Measurements from ENCODE around the gene ATG16L2.
"Not testable (repeated sequence)": the region's sequence is repeated elsewhere in the genome, so short reads cannot be mapped to it uniquely, and the experiment has no call there.

ATG16L2 gene

DNA sequence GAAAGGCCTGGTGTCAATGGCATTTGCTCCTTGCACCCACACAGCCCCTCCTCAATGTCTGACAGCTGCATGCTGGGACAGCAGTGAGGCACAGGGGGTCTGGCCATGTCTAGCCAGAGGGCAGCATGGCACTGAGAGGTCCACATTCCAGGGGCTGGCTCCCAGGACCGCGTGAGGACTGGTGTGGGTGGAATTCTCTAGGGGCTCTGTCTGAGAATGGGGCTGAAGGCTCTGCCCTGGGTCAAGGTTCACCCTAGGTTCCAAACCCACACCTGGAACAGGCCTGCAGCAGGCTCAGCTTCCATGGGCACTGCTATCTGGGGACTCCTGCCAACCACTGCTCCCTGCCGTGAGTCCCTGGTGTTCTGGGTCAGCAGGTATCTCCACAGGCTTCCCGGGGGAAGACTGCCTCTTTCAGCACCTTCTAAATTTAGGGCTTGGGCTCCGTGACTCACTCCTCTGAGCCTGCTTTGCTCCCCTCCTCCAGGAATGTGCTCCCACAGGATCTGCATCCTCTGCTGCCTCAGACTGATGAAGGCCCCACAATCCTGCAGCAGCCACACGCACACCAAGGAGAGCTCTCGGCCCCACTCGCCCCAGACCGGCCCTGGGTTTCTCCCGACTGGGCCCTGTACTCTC is 24.6 kb upstream of the ATG16L2 start:
- Histone ChIP-seq H3K9me2 (ENCODE audit: low read depth, low read length) (no peaks in the 10 kb centered on the region), H3K4me2 (ENCODE audit: low read length) (no peak overlapping the region), H3K27me3 (ENCODE audit: insufficient read depth, low read length) (no peaks in the 10 kb centered on the region), H4K20me1 (ENCODE audit: insufficient read depth, low read length) (no peaks in the 10 kb centered on the region), H3K27ac (ENCODE audit: low read depth, low read length, poor library complexity, severe bottlenecking) (no peak overlapping the region), H3K4me3 (ENCODE audit: low read depth, low read length, poor library complexity, severe bottlenecking) (no peak overlapping the region), H3K4me1 (ENCODE audit: insufficient read depth, low read length, severe bottlenecking) (peaks cover 31% of the 10 kb centered on the region), H3K36me3 (ENCODE audit: insufficient read depth, low read length) (no peaks in the 10 kb centered on the region), H2AFZ (ENCODE audit: low read length) (no peak overlapping the region), H3K9ac (ENCODE audit: low read length) (no peak overlapping the region), H3F3A (ENCODE audit: insufficient read depth, low read length) (no peaks in the 10 kb centered on the region), H3K79me2 (ENCODE audit: insufficient read depth, low read length) (no peaks in the 10 kb centered on the region), H3K9me3 (ENCODE audit: low read length) (no peaks in the 10 kb centered on the region)
- TF ChIP-seq, protein P1, sequence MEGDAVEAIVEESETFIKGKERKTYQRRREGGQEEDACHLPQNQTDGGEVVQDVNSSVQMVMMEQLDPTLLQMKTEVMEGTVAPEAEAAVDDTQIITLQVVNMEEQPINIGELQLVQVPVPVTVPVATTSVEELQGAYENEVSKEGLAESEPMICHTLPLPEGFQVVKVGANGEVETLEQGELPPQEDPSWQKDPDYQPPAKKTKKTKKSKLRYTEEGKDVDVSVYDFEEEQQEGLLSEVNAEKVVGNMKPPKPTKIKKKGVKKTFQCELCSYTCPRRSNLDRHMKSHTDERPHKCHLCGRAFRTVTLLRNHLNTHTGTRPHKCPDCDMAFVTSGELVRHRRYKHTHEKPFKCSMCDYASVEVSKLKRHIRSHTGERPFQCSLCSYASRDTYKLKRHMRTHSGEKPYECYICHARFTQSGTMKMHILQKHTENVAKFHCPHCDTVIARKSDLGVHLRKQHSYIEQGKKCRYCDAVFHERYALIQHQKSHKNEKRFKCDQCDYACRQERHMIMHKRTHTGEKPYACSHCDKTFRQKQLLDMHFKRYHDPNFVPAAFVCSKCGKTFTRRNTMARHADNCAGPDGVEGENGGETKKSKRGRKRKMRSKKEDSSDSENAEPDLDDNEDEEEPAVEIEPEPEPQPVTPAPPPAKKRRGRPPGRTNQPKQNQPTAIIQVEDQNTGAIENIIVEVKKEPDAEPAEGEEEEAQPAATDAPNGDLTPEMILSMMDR (IDR thresholded peaks at IDR 0.05; ENCODE audit: low read length), result no peak
- no peak for TF ChIP-seq EZH2 (IDR thresholded peaks at IDR 0.05; ENCODE audit: borderline replicate concordance, low read length)

DNA sequence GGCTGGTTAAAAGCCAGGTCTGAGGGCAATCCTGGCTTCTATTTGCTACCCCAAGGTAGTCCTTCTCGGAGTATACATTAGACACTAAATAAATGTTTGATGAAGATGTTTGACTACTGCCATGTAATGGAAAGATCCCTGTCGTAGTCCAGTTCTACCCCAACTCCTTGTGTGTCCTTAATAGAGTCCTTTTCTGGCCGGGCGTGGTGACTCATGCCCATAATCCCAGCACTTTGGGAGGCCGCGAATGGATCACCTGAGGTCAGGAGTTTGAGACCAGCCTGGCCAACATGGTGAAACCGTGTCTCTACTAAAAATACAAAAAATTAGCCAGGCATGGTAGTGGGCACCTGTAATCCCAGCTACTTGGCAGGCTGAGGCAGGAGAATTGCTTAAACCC is 23.0 kb upstream of the ATG16L2 start:
- H3K9me2 ChIP-seq (ENCODE audit: low read depth, low read length); H3K9ac ChIP-seq (ENCODE audit: low read length); H3K4me3 ChIP-seq (ENCODE audit: low read depth, low read length, poor library complexity, severe bottlenecking); H2AFZ ChIP-seq (ENCODE audit: low read length); H4K20me1 ChIP-seq (ENCODE audit: insufficient read depth, low read length); H3K4me2 ChIP-seq (ENCODE audit: low read length); H3K79me2 ChIP-seq (ENCODE audit: insufficient read depth, low read length); H3K9me3 ChIP-seq (ENCODE audit: low read length); H3K27ac ChIP-seq (ENCODE audit: low read depth, low read length, poor library complexity, severe bottlenecking); H3F3A ChIP-seq (ENCODE audit: insufficient read depth, low read length); H3K36me3 ChIP-seq (ENCODE audit: insufficient read depth, low read length); H3K27me3 ChIP-seq (ENCODE audit: insufficient read depth, low read length): not testable (repeated sequence)
- H3K4me1 ChIP-seq (ENCODE audit: insufficient read depth, low read length, severe bottlenecking), result peaks cover 40% of the 10 kb centered on the region

DNA sequence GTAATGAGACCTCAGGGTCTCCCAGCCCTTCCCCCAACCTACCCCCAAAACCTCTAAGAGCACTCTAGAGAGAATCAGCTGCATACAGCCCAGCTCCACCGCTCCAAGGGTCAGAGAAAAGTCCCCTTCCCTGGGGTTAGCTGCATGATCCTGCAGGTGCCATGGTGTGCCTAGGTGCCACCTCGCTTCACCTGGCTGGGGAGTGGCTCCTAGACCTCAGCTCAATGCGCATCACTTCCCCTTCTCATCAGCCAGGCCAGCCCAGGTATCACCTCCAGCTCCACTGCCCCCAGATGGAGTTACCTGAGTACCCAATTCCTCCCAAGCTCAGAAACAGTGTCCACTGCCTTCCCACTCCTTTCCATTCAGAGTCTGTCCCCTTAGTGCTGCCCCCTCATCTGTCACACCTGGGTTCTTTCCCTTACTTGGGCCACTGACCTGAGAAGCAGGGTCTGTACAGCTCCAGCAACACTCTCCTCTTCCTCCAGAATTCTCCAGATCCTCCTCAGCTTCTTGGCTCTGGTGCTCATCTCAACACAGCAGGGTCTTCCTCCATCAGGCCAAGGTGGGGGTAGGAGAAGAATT is 21.7 kb upstream of the ATG16L2 start:
- H3K36me3 ChIP-seq (ENCODE audit: insufficient read depth, low read length), result no peaks in the 10 kb centered on the region
- H3F3A ChIP-seq (ENCODE audit: insufficient read depth, low read length), result no peaks in the 10 kb centered on the region
- no peaks in the 10 kb centered on the region for H4K20me1 ChIP-seq (ENCODE audit: insufficient read depth, low read length)
- peak overlapping the region; percentile 39; the same call in 1 of the 2 replicates for H3K9ac ChIP-seq (ENCODE audit: low read length)
- no peaks in the 10 kb centered on the region for H3K79me2 ChIP-seq (ENCODE audit: insufficient read depth, low read length)
- peak overlapping the region; percentile 65 for H3K4me2 ChIP-seq (ENCODE audit: low read length)
- H3K27me3 ChIP-seq (ENCODE audit: insufficient read depth, low read length), result no peaks in the 10 kb centered on the region
- no peaks in the 10 kb centered on the region for H3K9me3 ChIP-seq (ENCODE audit: low read length)
- H3K4me3 ChIP-seq (ENCODE audit: low read depth, low read length, poor library complexity, severe bottlenecking), result peak overlapping the region; percentile 68
- peaks cover 35% of the 10 kb centered on the region for H3K4me1 ChIP-seq (ENCODE audit: insufficient read depth, low read length, severe bottlenecking)
- TF ChIP-seq EZH2 (IDR thresholded peaks at IDR 0.05; ENCODE audit: borderline replicate concordance, low read length), result no peak
- TF ChIP-seq, protein P1 (IDR thresholded peaks at IDR 0.05; ENCODE audit: low read length), result no peak
- H3K9me2 ChIP-seq (ENCODE audit: low read depth, low read length), result no peaks in the 10 kb centered on the region
- no peak overlapping the region for H2AFZ ChIP-seq (ENCODE audit: low read length)
- H3K27ac ChIP-seq (ENCODE audit: low read depth, low read length, poor library complexity, severe bottlenecking), result peak overlapping the region; percentile 56

DNA sequence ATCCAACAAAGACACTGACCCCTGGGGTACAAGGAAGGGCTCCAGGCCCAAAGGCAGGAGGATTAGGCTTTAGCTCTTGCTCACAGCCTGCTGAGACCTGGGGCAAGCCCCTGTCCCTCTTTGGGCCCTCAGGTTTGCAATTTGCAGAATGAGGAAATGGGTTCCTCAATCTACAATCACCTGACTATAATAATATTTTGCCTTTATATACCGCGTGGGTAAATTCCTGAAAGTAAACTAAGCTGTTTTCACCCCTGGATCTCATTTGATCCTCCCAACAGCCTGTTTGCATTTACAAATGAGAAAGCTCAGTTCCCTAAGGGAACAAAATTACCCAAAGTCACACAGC is 21.2 kb upstream of the ATG16L2 start:
- H4K20me1 ChIP-seq (ENCODE audit: insufficient read depth, low read length), result no peaks in the 10 kb centered on the region
- TF ChIP-seq, protein P1 (IDR thresholded peaks at IDR 0.05; ENCODE audit: low read length), result no peak
- no peak for TF ChIP-seq EZH2 (IDR thresholded peaks at IDR 0.05; ENCODE audit: borderline replicate concordance, low read length)
- H3K4me3 ChIP-seq (ENCODE audit: low read depth, low read length, poor library complexity, severe bottlenecking), result peak overlapping the region; percentile 68
- no peaks in the 10 kb centered on the region for H3K9me2 ChIP-seq (ENCODE audit: low read depth, low read length)
- H3K4me1 ChIP-seq (ENCODE audit: insufficient read depth, low read length, severe bottlenecking), result peaks cover 32% of the 10 kb centered on the region
- no peaks in the 10 kb centered on the region for H3K79me2 ChIP-seq (ENCODE audit: insufficient read depth, low read length)
- no peaks in the 10 kb centered on the region for H3K9me3 ChIP-seq (ENCODE audit: low read length)
- no peaks in the 10 kb centered on the region for H3K27me3 ChIP-seq (ENCODE audit: insufficient read depth, low read length)
- H3K36me3 ChIP-seq (ENCODE audit: insufficient read depth, low read length), result no peaks in the 10 kb centered on the region
- H2AFZ ChIP-seq (ENCODE audit: low read length), result no peak overlapping the region
- peak overlapping the region; percentile 39; the same call in 1 of the 2 replicates for H3K9ac ChIP-seq (ENCODE audit: low read length)
- peak overlapping the region; percentile 56 for H3K27ac ChIP-seq (ENCODE audit: low read depth, low read length, poor library complexity, severe bottlenecking)
- H3K4me2 ChIP-seq (ENCODE audit: low read length), result peak overlapping the region; percentile 65
- H3F3A ChIP-seq (ENCODE audit: insufficient read depth, low read length), result no peaks in the 10 kb centered on the region

Data from OCI-LY1 (cell line).